ENCODE measurements around the gene GGTLC2.

Gene GGTLC2

GRCh38 chr22:22689621-22690345 lies 45.4 kb downstream of the GGTLC2 start:
- no peak for DNase-seq (ENCODE audit: low read depth in 2 of 2)

GRCh38 chr22:22691055-22691454 lies 46.6 kb downstream of the GGTLC2 start:
- DNase-seq (ENCODE audit: low read depth in 2 of 2) = no peak

- DNase-seq (ENCODE audit: low read depth in 2 of 2) = no peak
These were observed 47.6 kb downstream of the GGTLC2 start for GRCh38 chr22:22691716-22692701.

GRCh38 chr22:22692707-22693530 lies 48.5 kb downstream of the GGTLC2 start:
- DNase-seq (ENCODE audit: low read depth in 2 of 2) = peak; percentile 50 to 61

GRCh38 chr22:22693531-22693884 lies 49.1 kb downstream of the GGTLC2 start:
- no peak for DNase-seq (ENCODE audit: low read depth in 2 of 2)

GRCh38 chr22:22694106-22694505 lies 49.7 kb downstream of the GGTLC2 start:
- DNase-seq (ENCODE audit: low read depth in 2 of 2) = no peak

GRCh38 chr22:22696104-22696503 lies 51.7 kb downstream of the GGTLC2 start:
- no peak for DNase-seq (ENCODE audit: low read depth in 2 of 2)
